AG10803 (cell line): Measurements from ENCODE around the gene ANP32A.

Experiments
- DNase-seq: peaks from one replicate; pipeline ENCODE4 v3.0.0; 2010; ENCODE audit warnings: low read depth
- H3K4me3 ChIP-seq: 2 replicates; pipeline ENCODE4 v1.5.1; 2011; ENCODE audit warnings: mild to moderate bottlenecking, low read length, control low read depth
- CTCF ChIP-seq: conservative IDR thresholded peaks from 2 replicates; pipeline ENCODE4 v1.5.1; 2011; ENCODE audit warnings: mild to moderate bottlenecking, low read length, control low read depth, inconsistent platforms

Gene ANP32A

GRCh38 chr15:68819495-68820294 lies 1.0 kb downstream of the ANP32A start:
- H3K4me3 ChIP-seq: peak overlapping the region; percentile 93
- no peak for TF ChIP-seq CTCF

GRCh38 chr15:68818769-68819494 lies 1.8 kb downstream of the ANP32A start:
- no peak for TF ChIP-seq CTCF
- peak overlapping the region; percentile 93 for H3K4me3 ChIP-seq
- peak; percentile 46 for DNase-seq

More at GRCh38 chr15:68819495-68820294, 1.0 kb downstream of the ANP32A start:
- peak; percentile 63 for DNase-seq

GRCh38 chr15:68818066-68818768 lies 2.5 kb downstream of the ANP32A start:
- no peak for TF ChIP-seq CTCF
- peak; percentile 76 for DNase-seq
- H3K4me3 ChIP-seq: peak overlapping the region; percentile 93

GRCh38 chr15:68817304-68818065 lies 3.2 kb downstream of the ANP32A start:
- DNase-seq: peak; percentile 64
- 0 out of 2 replicates have a peak, but pooled peaks have one; percentile 1 for TF ChIP-seq CTCF
- peak overlapping the region; percentile 93 for H3K4me3 ChIP-seq

- peak overlapping the region; percentile 93 for H3K4me3 ChIP-seq
- 0 out of 2 replicates have a peak, but pooled peaks have one; percentile 1 for TF ChIP-seq CTCF
- no peak for DNase-seq
Measured at GRCh38 chr15:68816795-68817303, 3.8 kb downstream of the ANP32A start.

- no peak for DNase-seq
- TF ChIP-seq CTCF: no peak
- H3K4me3 ChIP-seq: no peak overlapping the region; the same call in 1 of the 2 replicates
Measured at GRCh38 chr15:68816158-68816557, 4.5 kb downstream of the ANP32A start.
